ENCODE data around the gene TAS1R1. TPM values are rescaled to one million over a fixed set of nuclear protein-coding genes. Genes with fewer than 3 reads are reported as not detected.

Gene TAS1R1
- total and polyA plus RNA-seq, 10 of the 15 experiments (the other 5 are each of a cell fraction or from before 2014, with no cell fraction given) = 0.03 to 0.06 (median 0.04) TPM; not detected in 7

- peak; percentile 94 for ATAC-seq
- no peaks in the 10 kb centered on the region for H3K27me3 ChIP-seq (replicated peaks in 1 of 2; ENCODE audit: control insufficient read depth in 2 of 2, insufficient read depth in 2 of 2, low read length in 1 of 2)
- peak within 1 kb of the TSS; percentile 82 for H3K27ac ChIP-seq (ENCODE audit: control insufficient read depth, insufficient read depth)
- peak; percentile 87 for FAIRE-seq
- peak within 1 kb of the TSS; percentile 85 for H2AFZ ChIP-seq (ENCODE audit: control insufficient read depth, low read depth, low read length)
- ChIA-PET RAD21 (ENCODE audit: unreplicated experiment) (interaction anchor here (0.9 to 1.5 kb wide), 4 partner anchors 9 to 71 kb away, joined by 3 to 6 read pairs (median 4); partner anchors contain the start of genes NOL9 and ZBTB48), SMC1A (ENCODE audit: uncharacterized antibody, unreplicated experiment) (interaction anchor here (0.6 to 1.3 kb wide), 4 partner anchors 11 to 68 kb away, joined by 3 to 4 read pairs (median 3); partner anchors contain the start of gene PHF13), POLR2A (interaction anchor here (0.7 to 1.5 kb wide), 3 partner anchors 9 to 45 kb away, joined by 3 read pairs; partner anchors contain the start of genes PHF13 and ZBTB48), CTCF (interaction anchor here (0.7 to 1.7 kb wide), 2 partner anchors 22 to 44 kb away, joined by 3 to 5 read pairs; no protein-coding TSS in a partner anchor)
- peaks cover 16% of the 10 kb centered on the region for H3K4me1 ChIP-seq (ENCODE audit: control insufficient read depth, insufficient read depth, low read length)
- intact Hi-C loops (cut with micrococcal nuclease; ENCODE audit: unreplicated experiment) = no loop called here
- H3K79me2 ChIP-seq (ENCODE audit: control insufficient read depth, insufficient read depth, low read length) = peaks cover 22% of the 10 kb centered on the region
- DNase-seq (ENCODE audit: low read depth, low spot score) = peak; percentile 64
- in situ Hi-C loops (cut with MboI) = no loop called here
- H3K9me3 ChIP-seq (replicated peaks; ENCODE audit: control insufficient read depth, insufficient read depth, low read length) = no peaks in the 10 kb centered on the region
- 1% methylated on average over 43 of the region's 73 CpGs for WGBS (ENCODE audit: insufficient coverage, insufficient replicate concordance, low lambda C conversion rate, missing lambda C conversion rate)
- peaks cover 6 to 15% of the 10 kb centered on the region in 2 experiments; a peak in 3 of 4 replicates for H3K36me3 ChIP-seq (ENCODE audit: control insufficient read depth in 2 of 2, insufficient read depth in 2 of 2, low read length in 1 of 2)
- BruUV-seq (replicated peaks) = no TSS peak
- no peaks in the 10 kb centered on the region for H4K20me1 ChIP-seq (ENCODE audit: control insufficient read depth, insufficient read depth)
- peak within 1 kb of the TSS; percentile 92 for H3K4me2 ChIP-seq (ENCODE audit: control insufficient read depth, insufficient read depth)
- peak within 1 kb of the TSS; percentile 58 for H3K4me3 ChIP-seq
- peak within 1 kb of the TSS; percentile 78 for H3K9ac ChIP-seq (ENCODE audit: control insufficient read depth, insufficient read depth, low read length)
- TF ChIP-seq KLF5 (IDR thresholded peaks at IDR 0.05; ENCODE audit: partially characterized antibody) (peak; percentile 60), LARP7 (IDR thresholded peaks at IDR 0.05) (peak; percentile 93), RUNX3 (IDR thresholded peaks at IDR 0.05; ENCODE audit: low read length) (peak; percentile 26), HDGF (IDR thresholded peaks at IDR 0.05) (peak; percentile 75), RB1 (IDR thresholded peaks at IDR 0.05; ENCODE audit: borderline replicate concordance) (peak; percentile 79; the same call in 1 of the 2 replicates), IKZF1 (conservative IDR thresholded peaks at IDR 0.05) (peak; percentile 72), TARDBP (IDR thresholded peaks at IDR 0.05; ENCODE audit: borderline replicate concordance) (peak; percentile 69), DPF2 (IDR thresholded peaks at IDR 0.05) (peak; percentile 55), POLR2A (IDR thresholded peaks at IDR 0.05; ENCODE audit: low read depth, low read length) (peak; percentile 67), BHLHE40 (IDR thresholded peaks at IDR 0.05; ENCODE audit: borderline replicate concordance in 1 of 2, low read depth in 2 of 2, low read length in 1 of 2) (peak in 1 of 2 experiments; percentile 61; a peak in 2 of 4 replicates), SIN3A (IDR thresholded peaks at IDR 0.05; ENCODE audit: low read depth, low read length) (no peak), PBX3 (IDR thresholded peaks at IDR 0.05; ENCODE audit: insufficient replicate concordance, low read depth, low read length) (peak; percentile 70), SMC3 (IDR thresholded peaks at IDR 0.05; ENCODE audit: borderline replicate concordance, low read length) (no peak), RELB (IDR thresholded peaks at IDR 0.05; ENCODE audit: low read depth) (peak; percentile 60; the same call in 1 of the 2 replicates), NKRF (conservative IDR thresholded peaks at IDR 0.05) (peak; percentile 86), POLR2AphosphoS5 (IDR thresholded peaks at IDR 0.05; ENCODE audit: low read length) (peak; percentile 66), KDM1A (IDR thresholded peaks at IDR 0.05; ENCODE audit: borderline replicate concordance) (no peak)
Observed at GRCh38 chr1:6624710-6625583, 69.8 kb downstream of the TAS1R1 start, which contains the start of gene THAP3. Gene THAP3 (plus strand): TSS chr1:6624868. CDS start chr1:6625219, 351 bp downstream.

Measured in GM12878 (cell line).